WTC11 (cell line): Measurements from ENCODE around the gene EHMT1.

Experiments
- CTCF ChIP-seq: fragments of 200-600 bp; IDR thresholded peaks from 2 replicates; pipeline ENCODE4 v1.8.0; 2022; ENCODE audit warnings: antibody characterized with exemption
- E2F4 ChIP-seq: sonication (generic); formaldehyde crosslinking; IDR thresholded peaks from 2 replicates; pipeline ENCODE4 v1.8.1; 2022; ENCODE audit warnings: low read depth, mild to moderate bottlenecking, moderate library complexity, missing genetic modification reagents, borderline replicate concordance
- E2F5 ChIP-seq: sonication (generic); formaldehyde crosslinking; IDR thresholded peaks from 2 replicates; pipeline ENCODE4 v1.8.1; 2022; ENCODE audit warnings: mild to moderate bottlenecking, moderate library complexity, missing genetic modification reagents
- NR1H2 ChIP-seq: sonication (generic); formaldehyde crosslinking; IDR thresholded peaks from 2 replicates; pipeline ENCODE4 v1.9.0; 2021; ENCODE audit warnings: mild to moderate bottlenecking, moderate library complexity, missing genetic modification reagents
- SP1 ChIP-seq: sonication (generic); formaldehyde crosslinking; conservative IDR thresholded peaks from 2 replicates; pipeline ENCODE4 v1.8.1; 2022; ENCODE audit warnings: missing genetic modification reagents

- TF ChIP-seq CTCF (no peak), E2F5 (CRISPR knock-in tag) (no peak), E2F4 (CRISPR knock-in tag) (no peak), SP1 (CRISPR knock-in tag) (no peak), NR1H2 (CRISPR knock-in tag) (no peak)
Measured at GRCh38 chr9:137620581-137620980, 1.8 kb downstream of the EHMT1 start.
